DOHH2 (cell line): ENCODE measurements around the gene AQP9.

ENCODE experiments used
- EZH2phosphoT487 ChIP-seq: fragments of 200-600 bp; sonication (generic); IDR thresholded peaks from 2 replicates; pipeline ENCODE4 v1.6.1; 2017; ENCODE audit warnings: borderline replicate concordance, mild to moderate bottlenecking, antibody characterized with exemption, low read length, moderate library complexity, mixed read lengths
- TF ChIP-seq, protein P1 (sequence below): fragments of 200-600 bp; sonication (generic); IDR thresholded peaks from one replicate; pipeline ENCODE4 v1.5.1; 2014; ENCODE audit warnings: antibody characterized with exemption, mild to moderate bottlenecking, low read depth, low read length; ENCODE audit not compliant: poor library complexity, severe bottlenecking

GRCh38 chr15:58096529-58097084 lies 41.6 kb upstream of the AQP9 start:
- TF ChIP-seq, protein P1, sequence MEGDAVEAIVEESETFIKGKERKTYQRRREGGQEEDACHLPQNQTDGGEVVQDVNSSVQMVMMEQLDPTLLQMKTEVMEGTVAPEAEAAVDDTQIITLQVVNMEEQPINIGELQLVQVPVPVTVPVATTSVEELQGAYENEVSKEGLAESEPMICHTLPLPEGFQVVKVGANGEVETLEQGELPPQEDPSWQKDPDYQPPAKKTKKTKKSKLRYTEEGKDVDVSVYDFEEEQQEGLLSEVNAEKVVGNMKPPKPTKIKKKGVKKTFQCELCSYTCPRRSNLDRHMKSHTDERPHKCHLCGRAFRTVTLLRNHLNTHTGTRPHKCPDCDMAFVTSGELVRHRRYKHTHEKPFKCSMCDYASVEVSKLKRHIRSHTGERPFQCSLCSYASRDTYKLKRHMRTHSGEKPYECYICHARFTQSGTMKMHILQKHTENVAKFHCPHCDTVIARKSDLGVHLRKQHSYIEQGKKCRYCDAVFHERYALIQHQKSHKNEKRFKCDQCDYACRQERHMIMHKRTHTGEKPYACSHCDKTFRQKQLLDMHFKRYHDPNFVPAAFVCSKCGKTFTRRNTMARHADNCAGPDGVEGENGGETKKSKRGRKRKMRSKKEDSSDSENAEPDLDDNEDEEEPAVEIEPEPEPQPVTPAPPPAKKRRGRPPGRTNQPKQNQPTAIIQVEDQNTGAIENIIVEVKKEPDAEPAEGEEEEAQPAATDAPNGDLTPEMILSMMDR: no peak
- no peak for TF ChIP-seq EZH2phosphoT487
